ENCODE measurements around the gene IQCH.

DNA sequence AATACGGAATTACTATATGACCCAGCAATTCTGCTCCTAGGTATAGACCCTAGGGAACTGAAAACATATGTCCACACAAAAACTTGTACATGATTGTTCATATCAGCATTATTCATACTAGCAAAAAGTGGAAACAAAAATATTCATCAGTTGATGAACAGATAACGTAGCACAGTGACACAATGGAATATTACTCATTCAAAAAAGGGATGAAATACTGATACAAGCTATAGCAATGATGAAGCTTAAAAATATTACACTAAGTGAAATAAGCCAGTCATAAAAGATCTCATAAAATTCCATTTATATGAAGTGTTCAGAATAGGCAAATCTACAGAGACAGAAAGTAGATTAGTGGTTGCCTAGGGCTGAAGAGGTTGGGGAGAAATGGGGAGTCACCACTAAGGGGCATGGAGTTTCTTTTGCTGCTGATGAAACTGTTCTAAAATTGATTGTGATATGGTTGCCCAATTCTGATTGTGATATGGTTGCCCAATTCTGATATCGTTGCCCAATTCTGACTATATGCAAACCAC, 276.9 kb downstream of the IQCH start:
- TF ChIP-seq POLR2A (IDR thresholded peaks at IDR 0.05): no peak
- TF ChIP-seq, protein P1, sequence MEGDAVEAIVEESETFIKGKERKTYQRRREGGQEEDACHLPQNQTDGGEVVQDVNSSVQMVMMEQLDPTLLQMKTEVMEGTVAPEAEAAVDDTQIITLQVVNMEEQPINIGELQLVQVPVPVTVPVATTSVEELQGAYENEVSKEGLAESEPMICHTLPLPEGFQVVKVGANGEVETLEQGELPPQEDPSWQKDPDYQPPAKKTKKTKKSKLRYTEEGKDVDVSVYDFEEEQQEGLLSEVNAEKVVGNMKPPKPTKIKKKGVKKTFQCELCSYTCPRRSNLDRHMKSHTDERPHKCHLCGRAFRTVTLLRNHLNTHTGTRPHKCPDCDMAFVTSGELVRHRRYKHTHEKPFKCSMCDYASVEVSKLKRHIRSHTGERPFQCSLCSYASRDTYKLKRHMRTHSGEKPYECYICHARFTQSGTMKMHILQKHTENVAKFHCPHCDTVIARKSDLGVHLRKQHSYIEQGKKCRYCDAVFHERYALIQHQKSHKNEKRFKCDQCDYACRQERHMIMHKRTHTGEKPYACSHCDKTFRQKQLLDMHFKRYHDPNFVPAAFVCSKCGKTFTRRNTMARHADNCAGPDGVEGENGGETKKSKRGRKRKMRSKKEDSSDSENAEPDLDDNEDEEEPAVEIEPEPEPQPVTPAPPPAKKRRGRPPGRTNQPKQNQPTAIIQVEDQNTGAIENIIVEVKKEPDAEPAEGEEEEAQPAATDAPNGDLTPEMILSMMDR (IDR thresholded peaks at IDR 0.05): no peak
- no peak for TF ChIP-seq POLR2AphosphoS5 (IDR thresholded peaks at IDR 0.05; ENCODE audit: insufficient read depth in 1 of 2, low read depth in 1 of 2)

Measured in vagina (tissue), 2 donors.